ENCODE results near the gene CLOCK. TPM values are rescaled to one million over a fixed set of nuclear protein-coding genes. Genes with fewer than 3 reads are reported as not detected.

The CLOCK gene
- total RNA-seq, 1 donor: 69.1 TPM

DNA sequence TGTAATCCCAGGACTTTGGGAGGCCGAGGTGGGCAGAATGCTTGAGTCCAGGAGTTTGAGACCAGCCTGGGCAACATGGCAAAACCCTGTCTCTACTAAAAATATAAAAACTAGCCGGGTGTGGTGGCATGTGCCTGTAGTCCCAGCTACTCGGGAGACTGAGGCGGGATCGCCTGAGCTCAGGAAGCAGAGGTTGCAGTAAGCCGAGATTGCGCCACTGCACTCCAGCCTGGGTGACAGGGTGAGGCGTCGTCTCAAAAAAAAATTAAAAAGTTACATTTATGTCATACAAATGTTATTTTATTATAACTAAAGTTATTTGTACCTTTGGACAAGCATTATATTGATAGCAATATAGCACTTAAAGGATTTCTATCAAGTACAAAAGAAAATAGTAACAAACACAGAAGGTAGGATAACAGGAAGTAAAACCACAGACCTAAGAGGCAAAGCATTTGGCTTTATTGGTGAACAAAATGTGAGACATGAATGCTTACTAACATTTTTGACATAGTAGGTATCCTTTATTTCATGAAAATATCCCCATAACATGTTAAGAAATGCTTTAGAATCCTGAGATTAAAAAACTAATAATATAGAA lies 99.5 kb downstream of the CLOCK start:
- TF ChIP-seq, protein P1, sequence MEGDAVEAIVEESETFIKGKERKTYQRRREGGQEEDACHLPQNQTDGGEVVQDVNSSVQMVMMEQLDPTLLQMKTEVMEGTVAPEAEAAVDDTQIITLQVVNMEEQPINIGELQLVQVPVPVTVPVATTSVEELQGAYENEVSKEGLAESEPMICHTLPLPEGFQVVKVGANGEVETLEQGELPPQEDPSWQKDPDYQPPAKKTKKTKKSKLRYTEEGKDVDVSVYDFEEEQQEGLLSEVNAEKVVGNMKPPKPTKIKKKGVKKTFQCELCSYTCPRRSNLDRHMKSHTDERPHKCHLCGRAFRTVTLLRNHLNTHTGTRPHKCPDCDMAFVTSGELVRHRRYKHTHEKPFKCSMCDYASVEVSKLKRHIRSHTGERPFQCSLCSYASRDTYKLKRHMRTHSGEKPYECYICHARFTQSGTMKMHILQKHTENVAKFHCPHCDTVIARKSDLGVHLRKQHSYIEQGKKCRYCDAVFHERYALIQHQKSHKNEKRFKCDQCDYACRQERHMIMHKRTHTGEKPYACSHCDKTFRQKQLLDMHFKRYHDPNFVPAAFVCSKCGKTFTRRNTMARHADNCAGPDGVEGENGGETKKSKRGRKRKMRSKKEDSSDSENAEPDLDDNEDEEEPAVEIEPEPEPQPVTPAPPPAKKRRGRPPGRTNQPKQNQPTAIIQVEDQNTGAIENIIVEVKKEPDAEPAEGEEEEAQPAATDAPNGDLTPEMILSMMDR (IDR thresholded peaks at IDR 0.05; ENCODE audit: insufficient read depth, low read depth, low read length): no peak
- no peak overlapping the region for H3K4me3 ChIP-seq (ENCODE audit: low read depth, low read length)
- DNase-seq (ENCODE audit: low read depth): no peak

DNA sequence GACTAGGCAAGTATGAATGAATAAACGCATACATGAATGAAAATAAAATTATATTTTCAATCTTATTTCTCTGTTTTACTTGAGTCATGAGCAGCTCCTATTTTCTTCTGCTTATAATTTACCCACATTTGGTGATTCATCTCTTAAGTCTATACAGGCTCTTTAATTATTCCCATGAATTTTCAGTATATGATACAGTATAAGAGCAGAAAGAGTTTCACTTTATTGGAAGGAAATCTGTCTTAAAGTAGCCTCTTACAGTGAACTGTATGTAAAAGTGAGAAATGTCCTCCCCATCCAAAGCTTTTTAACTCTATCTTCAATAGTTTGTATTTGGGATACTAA lies 100.2 kb downstream of the CLOCK start:
- H3K4me3 ChIP-seq (ENCODE audit: low read depth, low read length): no peak overlapping the region
- DNase-seq (ENCODE audit: low read depth): no peak
- TF ChIP-seq, protein P1 (IDR thresholded peaks at IDR 0.05; ENCODE audit: insufficient read depth, low read depth, low read length): no peak

DNA sequence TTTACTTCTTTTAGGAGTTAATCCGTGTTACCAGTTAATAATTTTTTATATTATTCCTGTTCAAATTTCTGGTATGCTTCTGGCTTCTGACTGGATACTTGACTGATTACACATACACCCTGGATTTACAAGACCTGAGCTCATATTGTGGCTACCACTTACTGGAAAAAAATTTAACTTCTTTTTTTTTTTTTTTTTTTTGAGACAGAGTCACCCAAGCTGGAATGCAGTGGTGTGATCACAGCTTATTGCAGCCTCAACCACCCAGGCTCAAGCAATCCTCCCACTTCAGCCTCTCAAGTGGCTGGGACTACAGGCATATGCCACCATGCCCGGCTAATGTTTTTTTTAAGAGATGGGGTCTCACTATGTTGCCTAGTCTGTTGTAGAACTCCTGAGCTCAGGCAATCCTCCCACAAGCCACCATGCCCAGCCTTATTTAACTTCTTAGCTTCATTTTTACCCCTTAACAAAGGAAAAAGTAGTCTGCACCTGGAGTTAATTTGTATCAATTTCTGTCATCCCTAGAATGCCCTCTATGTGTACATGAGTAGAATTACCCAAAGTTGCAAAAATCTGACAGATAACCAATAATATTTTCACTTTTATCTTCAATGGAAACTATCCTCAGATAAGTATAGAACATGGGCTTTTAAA lies 100.7 kb downstream of the CLOCK start:
- no peak overlapping the region for H3K4me3 ChIP-seq (ENCODE audit: low read depth, low read length)
- TF ChIP-seq, protein P1 (IDR thresholded peaks at IDR 0.05; ENCODE audit: insufficient read depth, low read depth, low read length): no peak
- peak; percentile 57 for DNase-seq (ENCODE audit: low read depth)

DNA sequence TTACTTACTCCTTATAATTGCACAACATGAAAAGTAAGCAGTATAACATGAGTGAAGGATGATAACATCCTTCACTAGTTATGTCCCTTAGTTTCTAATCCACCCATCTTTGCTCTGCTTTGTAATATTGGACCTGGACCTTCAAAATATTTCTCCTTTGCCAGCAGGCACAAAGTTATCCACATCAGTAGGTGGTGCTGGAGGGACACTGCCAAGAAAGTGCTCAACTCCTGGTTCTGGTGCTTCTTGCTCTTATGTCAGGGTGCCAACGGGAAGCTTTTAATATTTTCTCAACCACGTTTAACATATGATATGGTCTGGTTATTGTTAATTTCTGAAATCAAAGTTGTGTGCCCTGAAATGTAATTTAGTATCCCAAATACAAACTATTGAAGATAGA lies 101.9 kb downstream of the CLOCK start:
- peak; percentile 36 for DNase-seq (ENCODE audit: low read depth)
- H3K4me3 ChIP-seq (ENCODE audit: low read depth, low read length): no peak overlapping the region
- TF ChIP-seq, protein P1 (IDR thresholded peaks at IDR 0.05; ENCODE audit: insufficient read depth, low read depth, low read length): peak; percentile 52

DNA sequence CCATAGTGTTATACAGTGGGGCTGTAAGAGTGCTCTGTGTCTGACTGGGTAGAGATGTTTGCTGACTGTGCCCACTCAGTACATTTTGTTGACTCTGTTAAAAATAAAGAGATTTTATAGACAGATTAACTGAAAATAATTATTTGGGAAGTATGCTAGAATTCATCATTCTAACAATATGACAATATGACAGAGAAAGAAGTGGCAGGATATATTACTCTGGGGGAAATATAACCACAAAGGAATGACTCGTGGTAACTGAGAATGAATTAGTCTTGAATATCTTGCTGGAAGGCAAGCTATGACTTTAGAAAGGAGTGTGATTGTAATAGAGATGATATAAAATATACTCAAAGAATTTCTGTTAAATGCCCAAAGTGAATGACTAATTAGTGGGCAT lies 104.2 kb downstream of the CLOCK start:
- H3K4me3 ChIP-seq (ENCODE audit: low read depth, low read length): no peak overlapping the region
- TF ChIP-seq, protein P1 (IDR thresholded peaks at IDR 0.05; ENCODE audit: insufficient read depth, low read depth, low read length): no peak
- DNase-seq (ENCODE audit: low read depth): no peak

DNA sequence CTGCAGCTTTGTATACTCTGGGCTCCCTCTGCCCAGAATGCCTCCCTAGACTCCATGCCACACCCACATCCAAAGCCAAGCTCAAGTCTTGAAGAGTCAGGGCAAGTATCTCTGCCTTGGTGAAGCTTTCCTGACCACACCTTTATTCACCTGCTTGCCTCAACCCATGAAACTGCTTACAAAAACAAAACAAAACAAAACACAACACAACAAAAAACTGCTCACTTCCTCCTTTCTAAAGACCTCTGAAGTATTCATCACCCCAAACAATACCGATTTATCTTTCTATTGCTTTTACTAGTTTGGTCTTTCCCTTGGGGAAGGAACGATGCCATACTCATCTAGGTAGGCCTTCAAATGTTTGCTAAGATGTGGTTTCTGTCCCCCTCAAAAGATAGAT lies 105.9 kb downstream of the CLOCK start:
- no peak overlapping the region for H3K4me3 ChIP-seq (ENCODE audit: low read depth, low read length)
- TF ChIP-seq, protein P1 (IDR thresholded peaks at IDR 0.05; ENCODE audit: insufficient read depth, low read depth, low read length): no peak
- DNase-seq (ENCODE audit: low read depth): no peak

DNA sequence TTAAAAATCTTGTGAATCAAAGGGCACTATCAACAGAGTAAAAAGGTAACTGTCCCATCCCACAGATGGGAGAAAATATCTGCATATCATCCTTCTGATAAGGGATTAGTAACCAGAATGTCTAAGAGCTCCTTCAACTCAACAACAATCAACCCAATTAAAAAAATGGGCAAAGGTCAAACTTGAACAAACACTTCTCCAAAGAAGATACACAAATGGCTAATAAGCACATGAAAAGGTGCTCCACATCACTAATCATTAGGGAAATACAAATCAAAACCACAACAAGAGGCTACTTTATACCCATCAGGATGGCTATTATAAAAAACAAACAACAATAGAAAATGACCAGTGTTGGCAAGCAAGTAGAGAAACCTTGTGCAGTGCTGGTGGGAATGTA lies 107.7 kb downstream of the CLOCK start:
- TF ChIP-seq, protein P1 (IDR thresholded peaks at IDR 0.05; ENCODE audit: insufficient read depth, low read depth, low read length): no peak
- DNase-seq (ENCODE audit: low read depth): no peak

More for the DNA sequence above, 107.7 kb downstream of the CLOCK start:
- no peak overlapping the region for H3K4me3 ChIP-seq (ENCODE audit: low read depth, low read length)
